Transverse colon (tissue), 4 donors: Measurements from ENCODE around the gene TNS1.

Experiments used
- CTCF ChIP-seq, 5 experiments: fragments of 200-600 bp in 3 of 5; fragments of 450-650 bp in 2 of 5; sonication (generic) in 3 of 5; IDR thresholded peaks; 1 replicate in 2 of 5; 2 replicates in 3 of 5; pipeline ENCODE4 v1.5.1; 2016 to 2017; ENCODE audit warnings: antibody characterized with exemption in 5 of 5, inconsistent platforms in 3 of 5, mild to moderate bottlenecking in 2 of 5, moderate library complexity in 1 of 5
- EP300 ChIP-seq: sonication (generic); formaldehyde crosslinking; IDR thresholded peaks from one replicate; pipeline ENCODE4 v1.6.1; 2017; ENCODE audit warnings: antibody characterized with exemption, low read depth
- POLR2A ChIP-seq: fragments of 450-650 bp; IDR thresholded peaks from one replicate; pipeline ENCODE4 v1.6.1; 2016; ENCODE audit warnings: antibody characterized with exemption, mild to moderate bottlenecking, moderate library complexity
- POLR2AphosphoS5 ChIP-seq, 3 donors: sonication (generic); formaldehyde crosslinking; IDR thresholded peaks; one replicate each; pipeline ENCODE4 v1.6.1; 2016; ENCODE audit warnings: antibody characterized with exemption in 3 of 3

- no peak for TF ChIP-seq CTCF (IDR thresholded peaks at IDR 0.05)
- peak; percentile 12 for TF ChIP-seq POLR2A
- no peak for TF ChIP-seq EP300
- peak; percentile 43 to 68 (median 61) for TF ChIP-seq POLR2AphosphoS5 (IDR thresholded peaks at IDR 0.05)
Observed at GRCh38 chr2:217902379-217903141, 100.2 kb downstream of the TNS1 start.
